K562 (cell line): ENCODE results near the gene SLC36A1.

Source experiments
- CBX8 ChIP-seq: fragments of 200-600 bp; sonication (generic); IDR thresholded peaks from 2 replicates; pipeline ENCODE4 v1.6.1; 2012; ENCODE audit warnings: borderline replicate concordance, mixed run types, low read depth, mild to moderate bottlenecking, moderate library complexity, mixed read lengths, low read length, control low read depth, inconsistent platforms; ENCODE audit not compliant: poor library complexity, severe bottlenecking; ENCODE audit errors: extremely low read depth
- FOSL1 ChIP-seq: fragments of 200-800 bp; sonication (Bioruptor generic); conservative IDR thresholded peaks from 2 replicates; pipeline ENCODE4 v1.6.1; 2016; ENCODE audit warnings: missing genetic modification characterization, missing compliant biosample characterization
- GATA2 ChIP-seq: sonication (generic); formaldehyde crosslinking; IDR thresholded peaks from 2 replicates; pipeline ENCODE4 v1.4.0; 2020; ENCODE audit warnings: mild to moderate bottlenecking, missing genetic modification reagents
- MYC ChIP-seq, 2 experiments: fragments of 250-450 bp in 1 of 2; sonication (Bioruptor Pico) in 1 of 2; IDR thresholded peaks; 2 replicates each; pipeline versions ENCODE4 v1.5.1 to v1.6.1; 2012 to 2021; ENCODE audit warnings: low read depth in 2 of 2, borderline replicate concordance in 1 of 2, improper control_type of control experiment in 1 of 2, low read length in 1 of 2, mild to moderate bottlenecking in 1 of 2, moderate library complexity in 1 of 2
- NCOA6 ChIP-seq: fragments of 450-650 bp; IDR thresholded peaks from 2 replicates; pipeline ENCODE4 v1.6.1; 2017; ENCODE audit warnings: mild to moderate bottlenecking
- SIN3A ChIP-seq, 2 experiments: fragments of 150-350 bp in 1 of 2; IDR thresholded peaks; 2 replicates each; pipeline ENCODE4 v1.6.1; 2011 to 2016; ENCODE audit warnings: borderline replicate concordance in 2 of 2, low read depth in 2 of 2, low read length in 2 of 2, mild to moderate bottlenecking in 2 of 2, moderate library complexity in 2 of 2; ENCODE audit not compliant: control insufficient read depth in 1 of 2
- SMAD4 ChIP-seq: fragments of 250-450 bp; sonication (Bioruptor Pico); conservative IDR thresholded peaks from 2 replicates; pipeline ENCODE4 v1.8.0; 2021; ENCODE audit warnings: inconsistent platforms, mild to moderate bottlenecking, moderate library complexity
- TF ChIP-seq, protein P1 (sequence below), 3 experiments: IDR thresholded peaks in 2 of 3; conservative IDR thresholded peaks in 1 of 3; 2 replicates each; pipeline ENCODE4 v1.5.1; 2011 to 2012; ENCODE audit warnings: low read length in 3 of 3, mild to moderate bottlenecking in 3 of 3, control low read depth in 2 of 3, improper control_type of control experiment in 1 of 3, inconsistent platforms in 1 of 3, low read depth in 1 of 3, mixed read lengths in 1 of 3, moderate library complexity in 1 of 3; ENCODE audit not compliant: insufficient read depth in 2 of 3
- TF ChIP-seq, protein P2 (sequence below): sonication (generic); formaldehyde crosslinking; IDR thresholded peaks from 2 replicates; pipeline ENCODE4 v1.4.0; 2020; ENCODE audit warnings: mild to moderate bottlenecking, missing genetic modification reagents
- TF ChIP-seq, protein P3 (sequence below), 2 experiments: fragments of 450-650 bp; IDR thresholded peaks; 2 replicates each; pipeline ENCODE4 v1.6.1; 2016; ENCODE audit warnings: mild to moderate bottlenecking in 2 of 2, borderline replicate concordance in 1 of 2, low read depth in 1 of 2, moderate library complexity in 1 of 2
- TF ChIP-seq, protein P4 (sequence below): fragments of 450-650 bp; formaldehyde crosslinking; IDR thresholded peaks from 2 replicates; pipeline ENCODE4 v1.4.0; 2022; ENCODE audit warnings: missing genetic modification characterization

DNA sequence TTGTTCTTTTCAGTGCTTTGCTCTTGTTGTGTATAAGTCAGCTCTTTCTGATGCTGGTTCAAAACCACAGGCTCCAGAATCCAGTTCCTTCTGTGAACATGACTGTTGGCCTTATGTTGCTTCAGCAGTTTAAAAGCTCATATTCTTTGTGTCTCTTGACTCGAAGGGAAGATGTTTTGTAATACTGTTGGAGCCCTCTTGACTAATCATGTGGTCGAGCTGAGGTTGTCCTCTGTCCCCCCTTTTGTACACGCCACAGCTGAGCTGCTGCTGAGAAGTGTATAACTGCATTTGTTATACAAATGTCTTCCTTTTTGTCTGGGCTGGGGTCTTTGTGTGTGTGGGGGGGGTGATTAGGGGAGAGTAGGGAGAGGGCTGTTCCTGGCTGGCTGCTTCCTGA is 35.8 kb downstream of the SLC36A1 start:
- TF ChIP-seq NCOA6 (no peak), FOSL1 (tag) (no peak), CBX8 (no peak), SMAD4 (no peak), GATA2 (no peak), MYC (IDR thresholded peaks at IDR 0.05; ENCODE audit: low read depth, low read length) (no peak), MYC (CRISPR knock-in tag; IDR thresholded peaks at IDR 0.05; ENCODE audit: borderline replicate concordance, low read depth) (no peak), SIN3A (IDR thresholded peaks at IDR 0.05; ENCODE audit: borderline replicate concordance in 2 of 2, control insufficient read depth in 1 of 2, low read depth in 2 of 2, low read length in 2 of 2) (no peak)
- TF ChIP-seq, protein P1, sequence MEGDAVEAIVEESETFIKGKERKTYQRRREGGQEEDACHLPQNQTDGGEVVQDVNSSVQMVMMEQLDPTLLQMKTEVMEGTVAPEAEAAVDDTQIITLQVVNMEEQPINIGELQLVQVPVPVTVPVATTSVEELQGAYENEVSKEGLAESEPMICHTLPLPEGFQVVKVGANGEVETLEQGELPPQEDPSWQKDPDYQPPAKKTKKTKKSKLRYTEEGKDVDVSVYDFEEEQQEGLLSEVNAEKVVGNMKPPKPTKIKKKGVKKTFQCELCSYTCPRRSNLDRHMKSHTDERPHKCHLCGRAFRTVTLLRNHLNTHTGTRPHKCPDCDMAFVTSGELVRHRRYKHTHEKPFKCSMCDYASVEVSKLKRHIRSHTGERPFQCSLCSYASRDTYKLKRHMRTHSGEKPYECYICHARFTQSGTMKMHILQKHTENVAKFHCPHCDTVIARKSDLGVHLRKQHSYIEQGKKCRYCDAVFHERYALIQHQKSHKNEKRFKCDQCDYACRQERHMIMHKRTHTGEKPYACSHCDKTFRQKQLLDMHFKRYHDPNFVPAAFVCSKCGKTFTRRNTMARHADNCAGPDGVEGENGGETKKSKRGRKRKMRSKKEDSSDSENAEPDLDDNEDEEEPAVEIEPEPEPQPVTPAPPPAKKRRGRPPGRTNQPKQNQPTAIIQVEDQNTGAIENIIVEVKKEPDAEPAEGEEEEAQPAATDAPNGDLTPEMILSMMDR (IDR thresholded peaks at IDR 0.05 in 2 of 3, conservative IDR thresholded peaks at IDR 0.05 in 1 of 3; ENCODE audit: insufficient read depth in 2 of 3, low read depth in 1 of 3, low read length in 3 of 3): no peak
- TF ChIP-seq, protein P2, sequence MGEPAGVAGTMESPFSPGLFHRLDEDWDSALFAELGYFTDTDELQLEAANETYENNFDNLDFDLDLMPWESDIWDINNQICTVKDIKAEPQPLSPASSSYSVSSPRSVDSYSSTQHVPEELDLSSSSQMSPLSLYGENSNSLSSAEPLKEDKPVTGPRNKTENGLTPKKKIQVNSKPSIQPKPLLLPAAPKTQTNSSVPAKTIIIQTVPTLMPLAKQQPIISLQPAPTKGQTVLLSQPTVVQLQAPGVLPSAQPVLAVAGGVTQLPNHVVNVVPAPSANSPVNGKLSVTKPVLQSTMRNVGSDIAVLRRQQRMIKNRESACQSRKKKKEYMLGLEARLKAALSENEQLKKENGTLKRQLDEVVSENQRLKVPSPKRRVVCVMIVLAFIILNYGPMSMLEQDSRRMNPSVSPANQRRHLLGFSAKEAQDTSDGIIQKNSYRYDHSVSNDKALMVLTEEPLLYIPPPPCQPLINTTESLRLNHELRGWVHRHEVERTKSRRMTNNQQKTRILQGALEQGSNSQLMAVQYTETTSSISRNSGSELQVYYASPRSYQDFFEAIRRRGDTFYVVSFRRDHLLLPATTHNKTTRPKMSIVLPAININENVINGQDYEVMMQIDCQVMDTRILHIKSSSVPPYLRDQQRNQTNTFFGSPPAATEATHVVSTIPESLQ (CRISPR knock-in tag): no peak
- TF ChIP-seq, protein P3, sequence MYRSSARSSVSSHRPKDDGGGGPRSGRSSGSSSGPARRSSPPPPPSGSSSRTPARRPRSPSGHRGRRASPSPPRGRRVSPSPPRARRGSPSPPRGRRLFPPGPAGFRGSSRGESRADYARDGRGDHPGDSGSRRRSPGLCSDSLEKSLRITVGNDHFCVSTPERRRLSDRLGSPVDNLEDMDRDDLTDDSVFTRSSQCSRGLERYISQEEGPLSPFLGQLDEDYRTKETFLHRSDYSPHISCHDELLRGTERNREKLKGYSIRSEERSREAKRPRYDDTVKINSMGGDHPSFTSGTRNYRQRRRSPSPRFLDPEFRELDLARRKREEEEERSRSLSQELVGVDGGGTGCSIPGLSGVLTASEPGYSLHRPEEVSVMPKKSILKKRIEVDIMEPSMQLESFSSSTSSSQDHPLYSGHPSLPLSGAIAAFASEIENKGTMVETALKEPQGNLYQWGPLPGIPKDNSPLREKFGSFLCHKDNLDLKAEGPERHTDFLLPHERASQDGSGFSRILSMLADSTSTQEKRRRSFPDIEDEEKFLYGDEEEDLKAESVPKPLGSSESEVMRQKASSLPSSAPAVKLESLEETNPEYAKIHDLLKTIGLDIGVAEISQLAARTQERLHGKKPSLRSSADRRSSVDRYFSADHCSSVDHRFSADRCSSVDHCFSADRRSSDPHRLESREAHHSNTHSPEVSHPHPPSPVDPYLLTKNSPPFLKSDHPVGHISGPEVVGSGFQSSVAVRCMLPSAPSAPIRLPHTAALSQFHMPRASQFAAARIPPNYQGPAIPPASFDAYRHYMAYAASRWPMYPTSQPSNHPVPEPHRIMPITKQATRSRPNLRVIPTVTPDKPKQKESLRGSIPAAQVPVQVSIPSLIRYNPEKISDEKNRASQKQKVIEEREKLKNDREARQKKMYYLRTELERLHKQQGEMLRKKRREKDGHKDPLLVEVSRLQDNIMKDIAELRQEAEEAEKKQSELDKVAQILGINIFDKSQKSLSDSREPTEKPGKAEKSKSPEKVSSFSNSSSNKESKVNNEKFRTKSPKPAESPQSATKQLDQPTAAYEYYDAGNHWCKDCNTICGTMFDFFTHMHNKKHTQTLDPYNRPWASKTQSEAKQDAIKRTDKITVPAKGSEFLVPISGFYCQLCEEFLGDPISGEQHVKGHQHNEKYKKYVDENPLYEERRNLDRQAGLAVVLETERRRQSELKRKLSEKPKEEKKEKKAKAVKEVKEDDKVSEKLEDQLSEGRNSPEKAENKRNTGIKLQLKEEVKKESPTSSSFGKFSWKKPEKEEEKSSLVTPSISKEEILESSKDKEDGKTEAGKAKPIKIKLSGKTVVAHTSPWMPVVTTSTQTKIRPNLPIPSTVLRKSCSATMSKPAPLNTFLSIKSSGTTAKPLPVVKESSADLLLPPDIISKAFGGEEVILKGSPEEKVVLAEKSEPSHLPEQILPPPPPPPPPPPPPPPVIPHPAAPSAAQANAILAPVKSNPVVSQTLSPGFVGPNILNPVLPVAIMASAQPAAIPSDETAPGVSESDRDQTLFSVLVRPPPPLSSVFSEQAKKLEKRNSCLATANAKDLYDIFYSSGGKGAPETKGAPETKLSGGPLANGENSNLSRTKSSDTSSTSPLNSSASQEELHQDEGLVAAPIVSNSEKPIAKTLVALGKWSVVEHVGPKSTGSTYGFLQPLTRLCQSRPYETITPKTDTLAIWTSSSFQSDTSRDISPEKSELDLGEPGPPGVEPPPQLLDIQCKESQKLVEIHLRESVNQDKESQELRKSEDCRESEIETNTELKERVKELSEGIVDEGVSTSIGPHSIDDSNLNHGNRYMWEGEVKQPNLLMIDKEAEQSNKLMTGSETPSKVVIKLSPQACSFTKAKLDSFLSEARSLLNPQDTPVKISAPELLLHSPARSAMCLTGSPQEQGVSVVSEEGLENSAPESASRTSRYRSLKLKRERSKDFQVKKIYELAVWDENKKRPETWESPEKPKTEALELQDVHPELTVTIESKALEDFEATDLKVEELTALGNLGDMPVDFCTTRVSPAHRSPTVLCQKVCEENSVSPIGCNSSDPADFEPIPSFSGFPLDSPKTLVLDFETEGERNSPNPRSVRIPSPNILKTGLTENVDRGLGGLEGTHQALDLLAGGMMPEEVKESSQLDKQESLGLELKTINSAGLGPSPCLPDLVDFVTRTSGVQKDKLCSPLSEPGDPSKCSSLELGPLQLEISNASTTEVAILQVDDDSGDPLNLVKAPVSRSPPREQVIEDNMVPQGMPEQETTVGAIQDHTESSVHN (IDR thresholded peaks at IDR 0.05; ENCODE audit: borderline replicate concordance in 1 of 2, low read depth in 1 of 2): no peak
- TF ChIP-seq, protein P4, sequence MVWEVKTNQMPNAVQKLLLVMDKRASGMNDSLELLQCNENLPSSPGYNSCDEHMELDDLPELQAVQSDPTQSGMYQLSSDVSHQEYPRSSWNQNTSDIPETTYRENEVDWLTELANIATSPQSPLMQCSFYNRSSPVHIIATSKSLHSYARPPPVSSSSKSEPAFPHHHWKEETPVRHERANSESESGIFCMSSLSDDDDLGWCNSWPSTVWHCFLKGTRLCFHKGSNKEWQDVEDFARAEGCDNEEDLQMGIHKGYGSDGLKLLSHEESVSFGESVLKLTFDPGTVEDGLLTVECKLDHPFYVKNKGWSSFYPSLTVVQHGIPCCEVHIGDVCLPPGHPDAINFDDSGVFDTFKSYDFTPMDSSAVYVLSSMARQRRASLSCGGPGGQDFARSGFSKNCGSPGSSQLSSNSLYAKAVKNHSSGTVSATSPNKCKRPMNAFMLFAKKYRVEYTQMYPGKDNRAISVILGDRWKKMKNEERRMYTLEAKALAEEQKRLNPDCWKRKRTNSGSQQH (CRISPR knock-in tag): no peak
